IPS-15b (cell line): ENCODE results near the gene BTD.
"Not testable (repeated sequence)": the region's sequence is repeated elsewhere in the genome, so short reads cannot be mapped to it uniquely, and the experiment has no call there.

Source experiments
- H3K27me3 ChIP-seq: one replicate; pipeline ENCODE4 v1.6.1; 2013; ENCODE audit warnings: low read length; ENCODE audit not compliant: control insufficient read depth, insufficient read depth
- H3K36me3 ChIP-seq: one replicate; pipeline ENCODE4 v1.6.1; 2013; ENCODE audit warnings: low read length; ENCODE audit not compliant: control insufficient read depth, insufficient read depth
- H3K4me1 ChIP-seq: one replicate; pipeline ENCODE4 v1.6.1; 2013; ENCODE audit warnings: mild to moderate bottlenecking, low read length; ENCODE audit not compliant: control insufficient read depth, insufficient read depth
- H3K4me3 ChIP-seq: one replicate; pipeline ENCODE4 v1.5.1; 2013; ENCODE audit warnings: low read depth, low read length
- H3K9ac ChIP-seq: one replicate; pipeline ENCODE4 v1.6.1; 2013; ENCODE audit warnings: low read depth, mild to moderate bottlenecking, low read length
- H3K9me3 ChIP-seq: one replicate; pipeline ENCODE4 v1.6.1; 2013; ENCODE audit warnings: mild to moderate bottlenecking, low read length; ENCODE audit not compliant: control insufficient read depth, insufficient read depth

The BTD gene

GRCh38 chr3:15606434-15606891 is 4.9 kb downstream of the BTD start:
- Histone ChIP-seq H3K4me1 (peaks cover 3% of the 10 kb centered on the region), H3K4me3 (no peak overlapping the region), H3K9ac (no peak overlapping the region)

GRCh38 chr3:15610082-15610759 is 8.7 kb downstream of the BTD start:
- Histone ChIP-seq H3K27me3 (no peaks in the 10 kb centered on the region), H3K36me3 (no peaks in the 10 kb centered on the region), H3K9me3 (no peaks in the 10 kb centered on the region), H3K4me3 (no peak overlapping the region), H3K9ac (no peak overlapping the region), H3K4me1 (peaks cover 3% of the 10 kb centered on the region)

More at GRCh38 chr3:15606434-15606891, 4.9 kb downstream of the BTD start:
- Histone ChIP-seq H3K36me3 (no peaks in the 10 kb centered on the region), H3K27me3 (no peaks in the 10 kb centered on the region), H3K9me3 (no peaks in the 10 kb centered on the region)

DNA sequence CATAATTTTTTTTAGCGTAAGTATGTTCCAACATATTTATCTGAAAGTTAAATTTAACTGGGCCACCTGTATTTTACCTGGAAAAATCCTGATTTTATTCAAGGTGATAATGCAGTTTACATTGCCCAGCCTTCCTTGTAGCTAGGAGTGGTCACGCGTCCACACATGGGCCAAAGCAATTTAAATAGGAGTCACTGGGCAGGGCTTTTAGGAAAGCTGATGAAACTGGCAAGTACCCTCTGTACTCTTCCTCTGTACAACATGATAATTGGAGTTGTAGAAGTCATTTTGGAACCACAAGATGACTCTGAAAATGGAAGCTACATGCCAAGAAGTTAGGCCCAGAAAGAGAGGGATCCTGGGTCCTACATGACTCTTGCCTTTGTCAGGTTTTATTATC is 9.5 kb downstream of the BTD start:
- H3K4me1 ChIP-seq = peaks cover 3% of the 10 kb centered on the region
- H3K36me3 ChIP-seq = no peaks in the 10 kb centered on the region
- H3K9ac ChIP-seq = no peak overlapping the region
- no peak overlapping the region for H3K4me3 ChIP-seq
- no peaks in the 10 kb centered on the region for H3K27me3 ChIP-seq
- H3K9me3 ChIP-seq = no peaks in the 10 kb centered on the region

DNA sequence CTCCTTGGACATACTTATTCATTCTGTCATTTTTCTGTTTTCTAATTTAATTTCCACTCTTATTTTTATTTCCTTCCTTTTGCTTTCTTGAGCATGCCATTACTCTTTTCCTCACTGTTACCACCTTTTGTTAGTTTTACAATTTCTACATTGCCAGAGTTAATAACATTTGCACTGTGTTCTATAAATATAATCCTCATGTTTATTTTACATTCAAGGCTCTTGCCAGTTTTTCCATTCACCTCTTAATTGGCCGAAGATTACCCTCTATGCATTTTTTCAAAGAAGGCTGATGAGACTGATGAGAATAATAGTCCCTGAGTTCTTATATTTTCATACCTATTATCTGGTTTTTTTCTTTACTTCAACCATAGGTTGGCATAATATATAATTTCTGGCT is 10.5 kb downstream of the BTD start:
- no peaks in the 10 kb centered on the region for H3K36me3 ChIP-seq
- no peaks in the 10 kb centered on the region for H3K9me3 ChIP-seq
- H3K4me1 ChIP-seq = no peaks in the 10 kb centered on the region
- no peak overlapping the region for H3K9ac ChIP-seq
- H3K4me3 ChIP-seq = no peak overlapping the region
- no peaks in the 10 kb centered on the region for H3K27me3 ChIP-seq

- Histone ChIP-seq H3K4me3 (no peak overlapping the region), H3K36me3 (no peaks in the 10 kb centered on the region), H3K27me3 (no peaks in the 10 kb centered on the region), H3K9me3 (peaks cover 4% of the 10 kb centered on the region), H3K9ac (no peak overlapping the region), H3K4me1 (no peaks in the 10 kb centered on the region)
These were observed 13.4 kb downstream of the BTD start for GRCh38 chr3:15614958-15615357.

DNA sequence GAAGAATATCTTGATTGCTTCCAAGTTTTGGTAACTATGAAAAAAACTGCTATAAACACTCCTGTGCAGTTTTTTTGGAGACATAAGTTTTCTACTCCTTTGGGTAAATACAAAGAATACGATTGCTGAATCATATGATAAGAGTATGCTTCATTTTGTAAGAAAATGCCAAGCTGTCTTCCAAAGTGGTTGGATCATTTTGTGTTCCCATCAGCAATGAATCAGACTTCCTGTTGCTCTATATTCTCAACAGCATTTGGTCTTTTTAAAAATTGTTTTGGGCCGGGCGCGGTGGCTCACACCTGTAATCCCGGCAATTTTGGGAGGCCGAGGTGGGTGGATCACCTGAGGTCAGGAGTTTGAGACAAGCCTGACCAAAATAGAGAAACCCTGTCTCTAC is 14.5 kb downstream of the BTD start:
- Histone ChIP-seq H3K36me3 (no peaks in the 10 kb centered on the region), H3K9me3 (peaks cover 4% of the 10 kb centered on the region), H3K4me3 (no peak overlapping the region), H3K9ac (no peak overlapping the region), H3K27me3 (no peaks in the 10 kb centered on the region), H3K4me1 (no peaks in the 10 kb centered on the region)

- not testable (repeated sequence) for H3K4me1 ChIP-seq, H3K9me3 ChIP-seq, H3K36me3 ChIP-seq, H3K9ac ChIP-seq, H3K4me3 ChIP-seq, H3K27me3 ChIP-seq
These were observed 18.3 kb downstream of the BTD start for GRCh38 chr3:15619659-15620464.

GRCh38 chr3:15623535-15624440 is 22.2 kb downstream of the BTD start:
- Histone ChIP-seq H3K4me1 (no peaks in the 10 kb centered on the region), H3K4me3 (no peak overlapping the region), H3K27me3 (no peaks in the 10 kb centered on the region), H3K9ac (no peak overlapping the region), H3K9me3 (peaks cover 4% of the 10 kb centered on the region), H3K36me3 (no peaks in the 10 kb centered on the region)

- Histone ChIP-seq H3K9me3 (no peaks in the 10 kb centered on the region), H3K4me1 (peaks cover 34% of the 10 kb centered on the region), H3K27me3 (no peaks in the 10 kb centered on the region), H3K4me3 (no peak overlapping the region), H3K9ac (no peak overlapping the region), H3K36me3 (no peaks in the 10 kb centered on the region)
These were observed 27.4 kb downstream of the BTD start for GRCh38 chr3:15628967-15629366.

DNA sequence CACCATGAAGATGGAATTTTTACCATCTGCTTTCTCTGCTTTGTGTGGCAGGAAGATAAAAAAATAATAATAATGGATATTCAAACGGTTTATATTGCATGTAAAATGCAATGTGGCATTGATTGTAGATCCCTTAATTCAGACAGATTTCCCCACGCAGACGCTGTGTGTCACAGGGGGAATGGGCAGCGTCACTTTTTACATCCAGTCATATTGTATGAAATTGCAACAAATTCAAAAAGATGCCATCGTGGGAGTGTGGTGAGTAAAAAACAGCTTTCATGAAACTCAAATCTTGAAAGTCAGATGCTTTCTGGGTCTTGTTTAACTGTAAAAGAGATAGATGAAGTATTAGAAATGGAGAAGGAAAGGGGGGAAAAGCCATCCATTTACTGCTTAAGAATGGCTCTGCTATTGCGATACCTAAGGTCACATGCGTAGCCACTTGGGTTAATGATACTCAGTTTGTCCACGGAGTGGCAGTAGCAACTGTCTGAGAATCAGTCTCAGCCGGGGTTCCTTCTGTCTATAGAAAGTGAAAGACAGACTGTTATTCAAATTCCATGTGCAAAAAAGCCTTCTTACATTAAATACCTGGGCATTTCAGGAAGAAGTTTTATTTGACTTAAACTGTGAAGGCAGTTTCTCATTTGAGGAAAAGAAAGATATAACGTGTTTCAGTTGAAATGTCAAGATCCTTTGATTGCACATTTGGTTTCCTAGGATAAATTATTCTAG is 28.5 kb downstream of the BTD start:
- H3K9ac ChIP-seq = no peak overlapping the region
- H3K4me3 ChIP-seq = no peak overlapping the region
- peaks cover 34% of the 10 kb centered on the region for H3K4me1 ChIP-seq
- H3K36me3 ChIP-seq = no peaks in the 10 kb centered on the region
- no peaks in the 10 kb centered on the region for H3K9me3 ChIP-seq
- no peaks in the 10 kb centered on the region for H3K27me3 ChIP-seq
